Measurements from ENCODE around the gene ASAP2.
A peak's percentile ranks its signal among the peaks of the same experiment; 100 is the strongest.

Gene ASAP2

DNA sequence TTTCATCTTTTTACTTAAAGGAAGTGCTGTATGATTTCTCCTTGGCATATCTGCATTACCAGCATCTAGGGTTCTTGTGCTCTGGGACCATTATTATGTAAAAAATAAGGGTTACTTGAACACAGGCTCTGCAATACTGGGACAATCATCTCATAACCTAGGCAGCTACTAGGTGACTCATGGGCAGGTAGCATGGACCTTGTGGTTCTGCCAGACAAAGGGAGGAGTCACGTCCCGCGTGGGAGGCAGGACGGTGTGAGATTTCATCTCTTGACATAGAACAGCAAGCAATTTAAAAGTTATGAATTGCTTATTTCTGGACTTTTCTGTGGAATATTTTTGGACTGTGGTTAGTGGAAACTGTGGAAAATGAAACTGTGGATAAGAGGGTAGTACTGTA is 34.1 kb downstream of the ASAP2 start:
- in situ Hi-C loops (cut with HindIII; ENCODE audit: low pct_ligation_motif_present, low pct_unique_long_range_greater_than_20kb, low sequenced_read_pairs), result no loop called here
- no peak for DNase-seq

DNA sequence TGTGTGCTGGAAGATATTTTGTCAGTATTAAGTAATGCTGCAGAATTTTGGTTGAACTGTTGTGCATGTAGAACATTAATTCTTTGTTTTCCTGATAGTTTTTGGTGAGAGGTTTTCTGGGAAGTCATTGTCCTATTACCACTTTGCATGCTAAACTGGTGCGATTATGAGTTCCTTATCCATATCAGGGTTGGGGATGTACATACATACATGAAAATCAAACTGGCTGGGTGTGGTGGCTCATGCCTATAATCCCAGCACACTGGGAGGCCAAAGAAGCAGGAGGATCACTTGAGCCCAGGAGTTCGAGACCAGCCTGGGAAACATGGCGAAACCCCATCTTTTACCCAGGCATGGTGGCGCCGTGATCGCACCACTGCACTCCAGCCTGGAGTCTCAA is 34.6 kb downstream of the ASAP2 start:
- in situ Hi-C loops (cut with HindIII; ENCODE audit: low pct_ligation_motif_present, low pct_unique_long_range_greater_than_20kb, low sequenced_read_pairs), result no loop called here

DNA sequence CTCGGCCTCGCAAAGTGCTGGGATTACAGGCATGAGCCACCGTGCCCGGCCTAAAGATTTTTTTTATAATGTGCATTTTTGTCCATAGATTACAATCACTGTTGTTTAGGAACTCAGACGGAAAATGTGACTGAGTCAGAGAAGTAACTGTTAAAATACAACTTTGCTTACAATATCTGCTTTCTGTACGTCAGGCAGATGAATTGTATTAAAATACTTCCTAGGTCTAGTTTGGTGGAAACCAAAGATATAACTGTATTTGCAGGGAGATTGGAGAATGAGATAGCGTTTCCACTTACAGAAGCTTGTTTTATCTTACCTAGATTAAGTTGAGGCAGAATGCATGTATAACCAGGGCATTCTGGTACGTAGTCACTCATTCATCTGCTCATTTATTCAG is 36.7 kb downstream of the ASAP2 start:
- DNase-seq, result no peak
- in situ Hi-C loops (cut with HindIII; ENCODE audit: low pct_ligation_motif_present, low pct_unique_long_range_greater_than_20kb, low sequenced_read_pairs), result no loop called here

More for the DNA sequence above, 34.6 kb downstream of the ASAP2 start:
- no peak for DNase-seq

DNA sequence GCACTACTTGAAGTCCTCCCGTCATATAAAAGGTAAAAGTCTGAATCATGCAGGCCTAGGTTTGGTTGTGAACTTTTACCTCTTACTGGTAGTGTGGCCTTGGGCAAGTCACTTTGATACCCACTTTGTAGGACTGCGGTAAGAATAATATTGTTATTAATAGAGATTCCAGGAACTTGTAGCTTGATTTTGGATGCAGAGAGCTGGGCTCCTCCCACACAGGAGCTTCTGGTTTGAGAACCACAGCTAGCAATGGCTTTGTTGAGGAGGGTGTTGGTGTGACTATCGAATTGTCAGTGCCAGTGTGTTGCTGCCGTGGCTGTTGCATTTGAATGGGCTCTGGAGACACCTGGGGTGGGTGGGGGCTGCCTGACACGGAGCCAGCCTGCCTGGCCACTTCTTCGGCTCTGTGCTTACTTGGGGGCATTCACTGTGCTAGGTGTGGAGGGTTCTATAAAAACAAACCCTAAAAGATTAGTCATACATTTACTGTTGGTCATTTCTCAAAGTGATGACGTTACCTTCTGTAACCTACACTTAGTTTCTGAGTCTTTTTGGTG is 38.5 kb downstream of the ASAP2 start:
- DNase-seq, result no peak
- in situ Hi-C loops (cut with HindIII; ENCODE audit: low pct_ligation_motif_present, low pct_unique_long_range_greater_than_20kb, low sequenced_read_pairs), result no loop called here

DNA sequence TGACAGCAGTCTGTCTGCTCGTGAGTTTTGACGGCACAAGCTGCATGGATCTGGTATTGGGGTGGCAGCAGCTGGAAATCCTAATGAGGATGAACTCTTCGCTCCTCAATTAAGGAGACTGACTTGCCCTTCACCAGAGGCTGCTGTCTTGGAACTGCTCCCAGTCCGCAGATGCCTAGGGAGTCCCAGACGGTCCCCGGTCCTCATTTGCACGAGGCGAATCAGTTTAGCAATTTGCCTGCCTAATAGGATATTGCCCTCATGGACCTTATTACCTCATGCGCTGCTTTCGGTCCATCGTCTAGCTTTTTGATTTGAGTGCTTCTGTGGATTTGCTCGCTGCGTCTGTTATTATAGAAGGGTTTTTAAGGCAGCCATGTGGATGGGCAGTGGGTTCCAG is 40.6 kb downstream of the ASAP2 start:
- no peak for DNase-seq
- in situ Hi-C loops (cut with HindIII; ENCODE audit: low pct_ligation_motif_present, low pct_unique_long_range_greater_than_20kb, low sequenced_read_pairs), result no loop called here

DNA sequence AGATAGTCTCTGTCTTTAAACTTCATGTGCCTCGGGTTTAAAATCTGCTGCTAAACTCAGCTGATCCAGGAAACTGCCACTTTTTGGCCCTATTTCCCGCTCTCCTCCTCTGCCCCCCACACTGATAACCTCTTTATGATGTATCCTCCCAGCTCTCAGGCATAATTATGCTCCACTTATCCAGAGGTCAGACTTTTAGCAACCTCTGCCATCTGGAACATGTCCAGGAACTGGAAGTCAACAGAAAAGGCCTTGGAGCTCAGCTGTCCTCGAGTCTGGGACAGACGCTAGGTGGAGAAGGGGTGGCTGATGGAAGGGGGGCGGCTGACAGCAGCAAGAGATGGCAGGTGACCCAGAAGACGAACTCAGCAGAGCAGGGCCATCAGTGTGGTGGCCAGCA is 41.2 kb downstream of the ASAP2 start:
- in situ Hi-C loops (cut with HindIII; ENCODE audit: low pct_ligation_motif_present, low pct_unique_long_range_greater_than_20kb, low sequenced_read_pairs), result no loop called here
- no peak for DNase-seq

DNA sequence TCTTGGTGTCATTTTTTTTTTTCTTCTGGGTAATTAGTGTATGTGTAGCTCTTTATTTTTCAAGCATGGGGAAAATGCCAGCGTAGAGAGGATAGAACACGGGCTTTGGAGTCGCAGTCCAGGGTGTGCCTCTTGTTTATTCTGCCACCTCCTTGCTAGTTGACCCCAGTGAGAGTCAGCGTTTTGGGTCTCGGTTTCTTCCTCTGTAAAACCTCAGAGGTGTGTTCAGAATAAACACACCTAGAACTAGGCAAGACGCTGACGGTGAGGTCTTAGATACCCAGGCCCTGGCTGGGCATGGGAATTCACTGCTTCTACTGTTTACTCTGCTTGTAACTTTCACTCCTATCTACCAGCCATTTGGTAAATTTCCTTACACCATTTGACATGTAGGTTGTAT is 41.8 kb downstream of the ASAP2 start:
- DNase-seq, result no peak
- in situ Hi-C loops (cut with HindIII; ENCODE audit: low pct_ligation_motif_present, low pct_unique_long_range_greater_than_20kb, low sequenced_read_pairs), result no loop called here

DNA sequence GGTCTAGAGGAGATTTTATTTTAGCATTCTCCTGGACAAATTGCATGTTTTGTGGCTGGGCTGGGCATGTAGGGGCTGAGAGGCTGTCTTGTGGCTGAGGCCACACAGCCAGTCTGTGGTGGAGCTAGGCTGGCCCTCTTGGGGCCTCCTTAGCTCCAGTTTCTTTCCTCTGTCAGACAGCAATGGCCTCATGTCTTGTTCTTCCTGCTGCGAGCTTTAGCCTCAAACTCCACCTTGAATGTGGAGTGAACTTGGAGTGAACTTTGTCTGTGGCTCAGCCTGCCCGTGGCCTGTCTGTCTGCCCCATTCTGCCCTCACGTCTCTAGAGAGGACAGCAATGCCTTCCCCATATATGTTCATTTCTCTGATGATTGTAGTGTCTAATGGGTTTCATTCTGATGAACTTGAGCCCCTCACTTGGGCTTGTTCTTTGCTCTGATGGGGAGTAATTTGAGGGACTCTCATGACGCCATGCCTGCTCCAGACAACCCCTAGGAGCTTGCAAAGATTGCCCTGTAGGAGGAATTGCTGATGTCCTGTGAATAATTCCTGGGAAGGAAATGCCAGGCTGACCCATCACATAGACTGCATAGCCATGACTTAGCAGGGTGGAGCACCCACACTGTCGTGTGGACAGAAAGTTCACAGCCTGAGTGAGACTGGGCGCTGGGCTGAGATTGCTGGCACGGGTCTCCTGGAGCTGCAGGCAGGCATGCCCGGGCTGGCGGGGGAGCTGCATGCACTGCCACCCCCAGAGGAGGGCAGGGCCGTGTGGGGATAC is 42.6 kb downstream of the ASAP2 start:
- peak; percentile 26 for DNase-seq
- in situ Hi-C loops (cut with HindIII; ENCODE audit: low pct_ligation_motif_present, low pct_unique_long_range_greater_than_20kb, low sequenced_read_pairs), result no loop called here

DNA sequence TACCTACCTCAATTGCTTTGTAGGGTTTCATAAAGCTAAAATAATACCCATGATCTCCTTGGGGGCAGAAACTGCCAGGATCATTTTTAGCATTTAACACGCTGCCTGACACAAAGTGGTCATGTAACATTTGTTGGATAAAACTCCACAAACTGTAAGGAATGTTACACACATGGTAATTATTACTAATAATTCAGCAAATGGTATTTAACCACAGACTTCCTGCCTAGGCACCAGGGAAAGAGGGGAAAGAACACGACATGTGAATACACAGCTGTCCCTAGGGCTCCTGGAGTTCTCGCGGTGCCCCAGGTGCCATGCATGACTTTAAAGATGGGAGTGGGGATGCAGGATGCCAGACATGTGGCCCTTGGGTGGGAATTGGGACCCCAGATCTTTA is 43.5 kb downstream of the ASAP2 start:
- in situ Hi-C loops (cut with HindIII; ENCODE audit: low pct_ligation_motif_present, low pct_unique_long_range_greater_than_20kb, low sequenced_read_pairs), result no loop called here
- DNase-seq, result no peak

DNA sequence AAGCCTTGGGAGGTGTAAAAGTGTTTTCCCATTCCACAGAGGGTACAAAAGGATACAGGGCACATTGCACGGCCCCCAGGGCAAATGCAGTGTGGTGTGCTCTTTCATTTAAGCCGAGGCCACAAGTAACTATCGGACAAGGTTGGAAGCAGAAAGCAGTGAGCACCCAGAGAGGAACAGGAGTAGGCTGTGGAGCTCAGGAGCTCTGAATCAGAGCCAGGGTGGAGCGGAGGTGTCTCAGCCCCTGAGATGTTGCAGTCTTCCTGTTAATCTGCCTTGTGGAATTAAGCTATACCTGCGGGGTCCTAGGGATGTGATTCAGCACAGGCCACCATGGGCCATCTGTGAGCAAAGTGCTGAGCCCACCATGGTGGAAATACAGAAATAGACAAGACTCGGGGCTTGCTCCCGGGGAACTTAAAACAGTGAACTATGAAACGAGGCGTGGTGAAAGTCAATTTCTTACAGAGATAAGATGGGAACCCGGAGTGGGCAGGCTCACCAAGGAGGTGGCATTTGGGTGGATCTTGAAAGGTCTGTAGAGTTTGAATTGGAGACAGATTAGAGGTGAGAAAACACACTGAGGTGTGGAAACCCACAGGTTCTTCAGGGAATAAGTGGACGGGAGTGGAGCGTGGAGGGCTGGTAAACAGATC is 44.0 kb downstream of the ASAP2 start:
- in situ Hi-C loops (cut with HindIII; ENCODE audit: low pct_ligation_motif_present, low pct_unique_long_range_greater_than_20kb, low sequenced_read_pairs), result no loop called here
- DNase-seq, result no peak

DNA sequence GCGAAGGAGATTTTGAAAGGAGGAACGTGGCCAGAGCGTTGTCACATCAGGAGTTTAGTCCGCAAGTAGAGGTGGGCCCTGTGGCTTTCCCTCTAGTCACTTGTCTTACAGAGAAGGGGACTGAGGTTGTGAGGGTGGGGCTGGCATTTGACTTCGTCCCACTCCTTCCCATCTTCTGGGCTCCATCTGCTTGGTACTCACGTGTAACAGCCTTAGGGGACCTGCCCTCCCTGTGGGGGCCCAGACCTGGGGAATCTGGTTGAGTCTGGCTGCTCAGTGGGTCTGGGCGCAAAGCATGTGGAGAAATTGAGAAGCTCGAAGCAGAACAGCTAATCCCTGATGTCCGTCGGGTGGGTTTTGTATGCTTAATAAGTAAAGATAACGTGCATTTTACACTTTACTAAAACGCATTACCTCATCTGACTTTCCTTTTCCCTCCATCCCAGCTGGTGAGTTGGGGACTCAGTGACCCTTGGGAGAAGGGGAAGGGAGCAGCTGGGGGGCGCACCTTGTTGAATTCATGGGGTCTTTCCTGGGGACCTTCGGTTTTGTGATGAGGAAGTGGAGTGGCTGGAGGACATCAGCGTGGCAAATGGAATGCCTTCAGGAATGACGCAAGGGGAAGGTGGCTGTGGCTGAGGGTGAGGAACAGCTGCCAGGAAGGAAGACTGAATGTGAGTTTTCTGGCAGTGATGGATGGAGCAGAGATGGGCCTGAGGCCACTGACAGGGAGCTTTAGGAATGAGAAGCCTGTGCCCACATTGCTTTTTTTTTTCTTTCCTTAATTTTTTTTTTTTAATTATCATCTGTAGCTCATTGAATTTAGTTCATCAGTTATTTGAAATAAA is 44.8 kb downstream of the ASAP2 start:
- peak; percentile 64 for DNase-seq
- in situ Hi-C loops (cut with HindIII; ENCODE audit: low pct_ligation_motif_present, low pct_unique_long_range_greater_than_20kb, low sequenced_read_pairs), result no loop called here

DNA sequence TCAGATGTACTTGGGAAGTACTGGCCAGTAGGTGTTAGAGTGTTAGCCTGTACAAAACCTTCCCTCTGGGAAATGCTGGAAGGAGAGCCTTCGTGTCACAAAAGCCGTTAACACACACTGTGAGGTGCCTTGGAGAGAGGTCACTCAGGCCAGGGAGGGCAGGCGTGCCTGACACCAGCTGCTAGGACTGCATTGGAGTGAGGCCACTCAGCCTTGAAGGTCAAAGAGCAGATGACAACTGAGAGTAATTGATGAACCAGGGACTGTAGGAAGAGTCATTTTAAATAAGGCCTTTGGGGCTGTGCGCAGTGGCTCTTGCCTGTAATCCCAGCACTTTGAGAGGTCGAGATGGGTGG is 45.4 kb downstream of the ASAP2 start:
- no peak for DNase-seq
- in situ Hi-C loops (cut with HindIII; ENCODE audit: low pct_ligation_motif_present, low pct_unique_long_range_greater_than_20kb, low sequenced_read_pairs), result no loop called here

DNA sequence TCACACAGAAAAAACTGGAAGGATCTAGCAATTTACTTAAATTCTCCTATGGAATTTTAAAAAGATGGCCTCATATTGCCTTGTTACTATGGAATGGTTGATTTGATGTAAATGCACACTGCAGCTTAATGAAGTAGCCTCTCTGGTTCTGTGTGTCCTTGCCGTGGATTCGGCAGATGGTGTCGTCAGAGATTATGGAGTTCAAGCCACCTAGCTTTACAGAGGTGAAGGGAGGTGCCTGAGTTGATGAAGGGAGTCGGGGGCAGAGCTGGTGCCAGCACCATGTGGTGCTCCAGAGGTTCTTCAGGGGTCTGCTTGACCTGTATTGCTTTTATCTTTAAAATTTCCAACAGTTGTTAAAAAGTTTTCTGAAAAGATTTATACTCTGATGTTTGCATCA is 48.8 kb downstream of the ASAP2 start:
- no peak for DNase-seq
- in situ Hi-C loops (cut with HindIII; ENCODE audit: low pct_ligation_motif_present, low pct_unique_long_range_greater_than_20kb, low sequenced_read_pairs), result no loop called here

DNA sequence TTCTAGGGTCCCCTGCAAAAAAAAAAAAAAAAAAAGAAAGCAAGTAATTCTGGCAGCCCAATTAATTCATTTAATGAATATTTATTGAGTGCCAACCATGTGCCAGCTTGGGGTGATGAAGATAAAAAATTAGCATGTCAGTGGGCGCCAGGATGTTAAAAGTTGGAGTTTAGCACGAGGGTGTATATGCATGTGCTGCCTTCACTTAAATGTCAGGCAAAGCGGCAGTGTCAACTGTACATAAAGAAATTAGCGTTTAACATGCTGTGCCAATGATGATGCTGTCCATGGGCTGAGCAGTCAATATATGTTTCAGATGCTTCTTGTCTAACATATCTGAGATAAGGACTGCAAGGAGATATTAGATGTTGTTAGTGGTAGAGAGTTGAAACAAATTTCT is 49.5 kb downstream of the ASAP2 start:
- in situ Hi-C loops (cut with HindIII; ENCODE audit: low pct_ligation_motif_present, low pct_unique_long_range_greater_than_20kb, low sequenced_read_pairs), result no loop called here
- DNase-seq, result no peak

DNA sequence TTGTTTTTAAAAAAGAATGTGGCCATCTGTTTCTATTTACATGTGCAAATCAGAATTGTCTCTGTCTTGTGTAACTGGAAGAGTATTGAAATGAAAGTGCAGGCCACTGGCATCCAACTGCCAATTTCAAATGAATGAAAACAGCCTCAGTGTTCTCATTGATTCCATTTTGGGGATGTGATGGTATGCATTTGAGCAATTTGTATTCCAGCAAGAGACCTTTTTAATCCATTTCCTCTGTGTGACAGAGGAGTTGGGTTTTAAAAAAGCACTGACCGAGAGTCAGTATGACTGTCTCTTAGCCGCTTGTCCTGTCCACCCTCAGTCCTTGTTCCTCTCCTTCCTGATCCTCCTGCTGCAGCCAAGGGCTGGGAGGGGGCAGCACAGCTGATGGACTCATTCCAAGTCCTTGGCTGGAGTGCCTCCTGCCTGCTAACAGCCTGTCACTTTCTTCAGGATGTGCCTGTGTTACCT is 50.0 kb downstream of the ASAP2 start:
- DNase-seq, result no peak
- in situ Hi-C loops (cut with HindIII; ENCODE audit: low pct_ligation_motif_present, low pct_unique_long_range_greater_than_20kb, low sequenced_read_pairs), result no loop called here

DNA sequence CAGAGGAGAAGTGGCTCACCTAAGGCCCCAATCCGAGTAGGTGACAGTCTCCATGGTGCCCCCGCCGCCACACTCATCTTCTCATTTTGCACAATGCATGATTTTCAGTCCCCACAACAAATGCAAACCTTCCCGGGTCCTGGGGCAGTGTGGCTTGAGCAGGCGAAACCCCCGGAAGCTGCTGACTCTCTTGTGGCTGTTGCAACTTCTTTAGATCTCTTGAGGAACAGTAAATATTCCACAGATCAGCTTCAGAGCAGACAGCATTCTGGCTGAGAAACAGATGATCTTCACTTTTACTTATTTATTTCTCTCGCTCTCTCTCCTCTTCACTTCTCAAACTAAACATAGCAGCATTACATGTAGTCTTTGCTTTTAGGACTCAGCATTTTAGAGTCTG is 51.9 kb downstream of the ASAP2 start:
- no peak for DNase-seq
- in situ Hi-C loops (cut with HindIII; ENCODE audit: low pct_ligation_motif_present, low pct_unique_long_range_greater_than_20kb, low sequenced_read_pairs), result no loop called here

DNA sequence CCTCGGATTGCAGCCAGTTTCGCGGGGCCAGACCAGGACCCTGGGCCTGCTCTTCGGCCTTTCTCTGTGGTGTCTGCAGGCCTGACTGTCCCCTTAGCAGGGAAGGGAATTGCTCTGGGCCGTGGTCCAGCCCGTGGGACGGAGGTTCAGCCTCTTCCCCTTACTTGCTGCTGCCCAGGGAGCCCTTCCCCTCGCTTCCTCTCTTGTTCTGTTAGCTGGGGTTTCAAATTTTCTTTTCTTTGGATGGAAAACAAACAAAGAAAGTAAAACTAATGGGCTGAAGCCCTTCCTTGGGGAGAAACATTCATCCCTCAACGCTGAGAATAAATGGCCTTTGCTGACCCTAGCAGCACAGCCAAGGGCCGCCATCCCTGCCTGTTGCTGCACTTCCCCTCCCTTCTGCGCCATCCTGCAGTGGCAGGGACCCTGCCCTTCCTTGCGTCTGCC is 52.4 kb downstream of the ASAP2 start:
- no peak for DNase-seq
- in situ Hi-C loops (cut with HindIII; ENCODE audit: low pct_ligation_motif_present, low pct_unique_long_range_greater_than_20kb, low sequenced_read_pairs), result no loop called here

DNA sequence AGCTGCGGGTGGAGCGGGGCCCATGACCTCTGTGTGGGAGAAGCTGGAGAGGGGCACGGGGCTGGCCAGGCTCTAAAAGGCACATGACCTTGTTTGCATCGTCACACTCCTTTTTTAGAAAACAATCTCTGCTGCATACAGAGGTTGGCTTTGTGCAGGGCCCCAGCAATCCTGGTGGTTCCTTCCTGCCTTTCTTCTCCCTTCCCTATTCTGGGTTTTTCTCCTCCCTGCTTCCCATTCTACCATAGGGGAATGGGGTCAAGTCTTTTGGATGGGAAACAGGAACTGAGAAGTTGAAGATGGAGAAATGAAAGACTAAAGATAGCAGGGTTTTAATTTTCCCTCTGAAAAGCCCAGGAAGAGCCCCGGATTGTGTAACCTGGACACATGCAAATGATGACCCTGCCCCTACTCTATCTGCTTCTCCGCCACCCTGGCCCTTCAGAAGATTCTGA is 53.9 kb downstream of the ASAP2 start:
- no peak for DNase-seq
- in situ Hi-C loops (cut with HindIII; ENCODE audit: low pct_ligation_motif_present, low pct_unique_long_range_greater_than_20kb, low sequenced_read_pairs), result no loop called here
